RWPE1 (cell line): Measurements from ENCODE around the gene PTPN22.

Experiments used
- CTCF ChIA-PET: fragments of 350-600 bp; sonication (Branson Sonifier 250); formaldehyde crosslinking; extraction: SDS; loops from one replicate; lab custom pipeline; 2021; lab: Yijun Ruan, JAX
- POLR2A ChIA-PET: fragments of 400-600 bp; formaldehyde crosslinking; extraction: SDS; loops from one replicate; lab custom pipeline; 2020; ENCODE audit warnings: antibody characterized with exemption; ENCODE audit not compliant: low non-redundant PET; lab: Yijun Ruan, JAX
- DNase-seq: peaks from one replicate; pipeline ENCODE4 v3.0.0; 2012; ENCODE audit warnings: low spot score
- H3K27ac ChIP-seq: fragments of 450-650 bp; 2 replicates; pipeline ENCODE4 v1.5.1; 2017
- CTCF ChIP-seq: fragments of 450-650 bp; conservative IDR thresholded peaks from 2 replicates; pipeline ENCODE4 v1.5.1; 2017; ENCODE audit warnings: low read depth, mild to moderate bottlenecking

PTPN22 gene

GRCh38 chr1:113912594-113913311 lies 41.2 kb upstream of the PTPN22 start:
- ChIA-PET CTCF (interaction anchor here (0.6 to 0.7 kb wide), 2 partner anchors 20 to 26 kb away, joined by 3 to 4 read pairs; no protein-coding TSS in a partner anchor), POLR2A (interaction anchor here (0.9 kb wide), 1 partner anchor 16 kb away, joined by 3 read pairs; the partner anchor contains the start of gene HIPK1)
- no peak for DNase-seq
- H3K27ac ChIP-seq = peak overlapping the region; percentile 18
- no peak for TF ChIP-seq CTCF

- DNase-seq = peak; percentile 30
- H3K27ac ChIP-seq = peak overlapping the region; percentile 94
- POLR2A ChIA-PET = interaction anchor here (1.1 to 2.4 kb wide), 2 partner anchors 25 to 94 kb away, joined by 3 to 19 read pairs; partner anchors contain the start of genes HIPK1 and RSBN1
- no peak for TF ChIP-seq CTCF
- CTCF ChIA-PET = interaction anchor here (0.5 to 2.8 kb wide), 4 partner anchors 9 to 79 kb away, joined by 3 to 16 read pairs (median 3); partner anchors contain the start of gene HIPK1
These were observed 33.9 kb upstream of the PTPN22 start for GRCh38 chr1:113905435-113905861.

- TF ChIP-seq CTCF = peak; percentile 40
- peak within 1 kb of the TSS; percentile 94 for H3K27ac ChIP-seq
- DNase-seq = peak; percentile 97
- CTCF ChIA-PET = interaction anchor here (0.6 to 2.8 kb wide), 2 partner anchors 25 to 50 kb away, joined by 3 to 16 read pairs; partner anchors contain the start of gene HIPK1
- POLR2A ChIA-PET = interaction anchor here (0.5 to 2.4 kb wide), 3 partner anchors 25 to 608 kb away, joined by 3 to 19 read pairs (median 4); partner anchors contain the start of genes HIPK1 and RSBN1
These were observed 33.3 kb upstream of the PTPN22 start, which contains the start of the genes AP4B1 and DCLRE1B for GRCh38 chr1:113904674-113905434. Gene AP4B1 (minus strand): TSS chr1:113904799. CDS start chr1:113904717, 82 bp downstream. Gene DCLRE1B (plus strand): TSS chr1:113905326. CDS start chr1:113905587, 261 bp downstream.

GRCh38 chr1:113904293-113904673 lies 32.8 kb upstream of the PTPN22 start:
- ChIA-PET POLR2A (interaction anchor here (0.5 to 2.4 kb wide), 3 partner anchors 26 to 608 kb away, joined by 3 to 19 read pairs (median 4); partner anchors contain the start of genes HIPK1 and RSBN1), CTCF (interaction anchor here (0.6 to 2.8 kb wide), 2 partner anchors 25 to 621 kb away, joined by 4 to 16 read pairs; partner anchors contain the start of gene HIPK1)
- peak overlapping the region; percentile 94 for H3K27ac ChIP-seq
- DNase-seq = peak; percentile 60
- TF ChIP-seq CTCF = no peak

GRCh38 chr1:113903501-113904292 lies 32.2 kb upstream of the PTPN22 start:
- ChIA-PET CTCF (interaction anchor here (0.6 to 2.8 kb wide), 2 partner anchors 26 to 622 kb away, joined by 4 to 16 read pairs; partner anchors contain the start of gene HIPK1), POLR2A (interaction anchor here (2.4 kb wide), 1 partner anchor 27 kb away, joined by 19 read pairs; the partner anchor contains the start of gene HIPK1)
- no peak for DNase-seq
- no peak for TF ChIP-seq CTCF
- peak overlapping the region; percentile 94 for H3K27ac ChIP-seq
